DOHH2 (cell line): ENCODE data around the gene KCNQ1OT1.

Experiments
- CTCF ChIP-seq: fragments of 200-600 bp; sonication (generic); IDR thresholded peaks from one replicate; pipeline ENCODE4 v1.5.1; 2014; ENCODE audit warnings: antibody characterized with exemption, mild to moderate bottlenecking, low read depth, low read length; ENCODE audit not compliant: poor library complexity, severe bottlenecking
- EZH2phosphoT487 ChIP-seq: fragments of 200-600 bp; sonication (generic); IDR thresholded peaks from 2 replicates; pipeline ENCODE4 v1.6.1; 2017; ENCODE audit warnings: borderline replicate concordance, mild to moderate bottlenecking, antibody characterized with exemption, low read length, moderate library complexity, mixed read lengths

- no peak for TF ChIP-seq EZH2phosphoT487
- TF ChIP-seq CTCF = no peak
These were observed 29.9 kb downstream of the KCNQ1OT1 start for GRCh38 chr11:2669634-2670469.
